Naive thymus-derived CD4-positive, alpha-beta T cell (primary cell): ENCODE results near the gene IFNA5. TPM values are rescaled to one million over a fixed set of nuclear protein-coding genes. Genes with fewer than 3 reads are reported as not detected.

Experiments used
- ATAC-seq: fragments of 150-1000 bp; cut with Tn5 transposase; 2 replicates; pipeline ENCODE4 v1.10.0; 2021; ENCODE audit warnings: mild to moderate bottlenecking, moderate library complexity
- CTCF ChIA-PET: fragments of 350-600 bp; sonication (Branson Sonifier 250); formaldehyde crosslinking; loops from one replicate; lab custom pipeline; 2021; ENCODE audit warnings: antibody characterized with exemption; lab: Charles Lee
- POLR2A ChIA-PET: fragments of 350-600 bp; sonication (Branson Sonifier 250); formaldehyde crosslinking; loops from one replicate; lab custom pipeline; 2021; ENCODE audit warnings: antibody characterized with exemption, inconsistent platforms; lab: Charles Lee
- DNase-seq, 9 donors: peaks; one replicate each; pipeline versions ENCODE4 v3.0.0 to v3.0.0-alpha.2; 2020 to 2022; ENCODE audit warnings: mixed read lengths in 1 of 9
- H3K27ac ChIP-seq: one replicate; pipeline ENCODE4 v1.7.0; 2013; ENCODE audit warnings: mild to moderate bottlenecking, low read depth, low read length, moderate library complexity
- H3K27me3 ChIP-seq, 2 donors: one replicate each; pipeline ENCODE4 v1.7.0; 2013; ENCODE audit warnings: low read length in 2 of 2, mild to moderate bottlenecking in 2 of 2, moderate library complexity in 2 of 2; ENCODE audit not compliant: control insufficient read depth in 2 of 2, insufficient read depth in 2 of 2
- H3K36me3 ChIP-seq, 3 experiments: 1 replicate in 2 of 3; 2 replicates in 1 of 3; pipeline ENCODE4 v1.7.0; 2013; ENCODE audit warnings: low read length in 3 of 3, mild to moderate bottlenecking in 3 of 3, moderate library complexity in 1 of 3; ENCODE audit not compliant: insufficient read depth in 3 of 3, control insufficient read depth in 2 of 3
- H3K4me1 ChIP-seq, 2 donors: one replicate each; pipeline ENCODE4 v1.7.0; 2013; ENCODE audit warnings: low read length in 2 of 2, mild to moderate bottlenecking in 2 of 2, moderate library complexity in 1 of 2; ENCODE audit not compliant: control insufficient read depth in 2 of 2, insufficient read depth in 2 of 2
- H3K4me3 ChIP-seq: 2 replicates; pipeline ENCODE4 v1.7.0; 2013; ENCODE audit warnings: mild to moderate bottlenecking, low read length
- H3K9me3 ChIP-seq, 3 experiments: 1 replicate in 2 of 3; 2 replicates in 1 of 3; pipeline ENCODE4 v1.7.0; 2013; ENCODE audit warnings: low read length in 3 of 3; ENCODE audit not compliant: control insufficient read depth in 2 of 3
- H3K27ac Mint-ChIP-seq, 9 donors: one replicate each; pipeline ENCODE4 v1.8.0; 2020 to 2022; ENCODE audit warnings: mixed read lengths in 9 of 9, mild to moderate bottlenecking in 8 of 9, moderate library complexity in 5 of 9, inconsistent platforms in 2 of 9
- H3K27me3 Mint-ChIP-seq, 5 donors: one replicate each; pipeline ENCODE4 v1.8.0; 2021 to 2022; ENCODE audit warnings: mixed read lengths in 5 of 5, mild to moderate bottlenecking in 1 of 5
- H3K36me3 Mint-ChIP-seq, 5 donors: one replicate each; pipeline ENCODE4 v1.8.0; 2020 to 2022; ENCODE audit warnings: mixed read lengths in 5 of 5, mild to moderate bottlenecking in 3 of 5, inconsistent platforms in 1 of 5
- H3K4me1 Mint-ChIP-seq, 7 donors: one replicate each; pipeline ENCODE4 v1.8.0; 2020 to 2022; ENCODE audit warnings: mixed read lengths in 7 of 7, mild to moderate bottlenecking in 3 of 7, inconsistent platforms in 1 of 7
- H3K4me3 Mint-ChIP-seq, 10 donors: one replicate each; pipeline ENCODE4 v1.8.0; 2020 to 2022; ENCODE audit warnings: mild to moderate bottlenecking in 10 of 10, mixed read lengths in 10 of 10, moderate library complexity in 6 of 10, inconsistent platforms in 2 of 10
- H3K9me3 Mint-ChIP-seq, 11 donors: one replicate each; pipeline ENCODE4 v1.8.0; 2020 to 2022; ENCODE audit warnings: mixed read lengths in 11 of 11, mild to moderate bottlenecking in 4 of 11, inconsistent platforms in 1 of 11, moderate library complexity in 1 of 11
- intact Hi-C, 2 donors: fragments of 100-400 bp; cut with micrococcal nuclease; formaldehyde crosslinking; loops; one replicate each; pipeline ENCODE4 v1.15.1; 2023
- polyA plus RNA-seq, 2 donors: library from polyadenylated mRNA; unstranded; fragments of 300-500 nt; fragmentation: Illumina TruSeq; gene quantifications; one replicate each; pipeline ENCODE4 v1.2.3, GENCODE V29; 2021
- total RNA-seq, 6 experiments: library from RNA in 5 of 6; stranded (reverse) in 5 of 6; gene quantifications; 1 replicate in 5 of 6; 2 replicates in 1 of 6; pipeline ENCODE4 v1.2.3 and lab custom pipeline; 2021 to 2026

The IFNA5 gene
- total RNA-seq (not detected), polyA plus RNA-seq (not detected), total RNA-seq (lab: John Stamatoyannopoulos, UW) (not detected)

- Mint-ChIP-seq H3K27me3 (peaks cover 43 to 67% (median 53%) of the 10 kb centered on the region in 5 donors), H3K9me3 (no peaks in the 10 kb centered on the region), H3K36me3 (no peaks in the 10 kb centered on the region), H3K4me3 (no peak within 1 kb of the TSS), H3K4me1 (no peaks in the 10 kb centered on the region), H3K27ac (no peak within 1 kb of the TSS)
- H3K4me1 ChIP-seq: no peaks in the 10 kb centered on the region
- no peak for ATAC-seq
- H3K9me3 ChIP-seq: no peaks in the 10 kb centered on the region
- ChIA-PET POLR2A (interaction anchor here (0.7 kb wide), 1 partner anchor 243 kb away, joined by 3 read pairs; no protein-coding TSS in a partner anchor), CTCF (no interaction called here)
- intact Hi-C loops: no loop called here
- DNase-seq: no peak
- no peaks in the 10 kb centered on the region for H3K36me3 ChIP-seq
- H3K27ac ChIP-seq: no peak within 1 kb of the TSS
- H3K4me3 ChIP-seq: no peak within 1 kb of the TSS
- H3K27me3 ChIP-seq: peaks cover 0 to 8% of the 10 kb centered on the region in 2 donors
These were observed at the start of gene IFNA5 for GRCh38 chr9:21305213-21305612. Gene IFNA5 (minus strand): TSS chr9:21305313. CDS start chr9:21305256, 57 bp downstream.

- peaks cover 0 to 6% of the 10 kb centered on the region in 2 donors for H3K27me3 ChIP-seq
- Mint-ChIP-seq H3K36me3 (peaks cover 0 to 7% (median 6%) of the 10 kb centered on the region in 5 donors), H3K4me1 (no peaks in the 10 kb centered on the region), H3K27me3 (peaks cover 9 to 78% (median 17%) of the 10 kb centered on the region in 5 donors), H3K4me3 (no peak within 1 kb of the TSS), H3K27ac (no peak within 1 kb of the TSS), H3K9me3 (peaks cover 0 to 12% (median 7%) of the 10 kb centered on the region in 11 donors)
- no peak within 1 kb of the TSS for H3K27ac ChIP-seq
- no peak within 1 kb of the TSS for H3K4me3 ChIP-seq
- ChIA-PET CTCF (no interaction called here), POLR2A (no interaction called here)
- H3K36me3 ChIP-seq: no peaks in the 10 kb centered on the region
- DNase-seq (no peak), ATAC-seq (no peak)
- no peaks in the 10 kb centered on the region for H3K4me1 ChIP-seq
- intact Hi-C loops: no loop called here
- H3K9me3 ChIP-seq: peaks cover 0 to 3% (median 0%) of the 10 kb centered on the region in 3 experiments
These were observed 45.7 kb upstream of the IFNA5 start, which contains the start of gene IFNA6 for GRCh38 chr9:21350787-21351186. Gene IFNA6 (minus strand): TSS chr9:21350887. CDS start chr9:21350887, 0 bp downstream.

- Histone ChIP-seq H3K4me3 (no peak overlapping the region), H3K4me1 (no peaks in the 10 kb centered on the region), H3K9me3 (no peaks in the 10 kb centered on the region), H3K27ac (no peak overlapping the region), H3K27me3 (peaks cover 0 to 9% of the 10 kb centered on the region in 2 donors), H3K36me3 (no peaks in the 10 kb centered on the region)
- intact Hi-C loops: no loop called here
- POLR2A ChIA-PET: no interaction called here
- Mint-ChIP-seq H3K36me3 (peaks cover 0 to 6% (median 0%) of the 10 kb centered on the region in 5 donors), H3K27ac (no peak overlapping the region), H3K27me3 (peaks cover 16 to 76% (median 23%) of the 10 kb centered on the region in 5 donors), H3K9me3 (peaks cover 0 to 4% (median under 1%) of the 10 kb centered on the region in 11 donors), H3K4me3 (no peak overlapping the region), H3K4me1 (no peaks in the 10 kb centered on the region)
- CTCF ChIA-PET: interaction anchor here (1.2 kb wide), 1 partner anchor 9 kb away, joined by 3 read pairs; no protein-coding TSS in a partner anchor
- DNase-seq (no peak), ATAC-seq (no peak)
These were observed 43.4 kb upstream of the IFNA5 start for GRCh38 chr9:21348430-21348970.

GRCh38 chr9:21340735-21341134, 35.6 kb upstream of the IFNA5 start:
- POLR2A ChIA-PET: interaction anchor here (1.0 kb wide), 1 partner anchor 11 kb away, joined by 3 read pairs; no protein-coding TSS in a partner anchor
- no peak overlapping the region for H3K4me3 ChIP-seq
- DNase-seq (no peak), ATAC-seq (no peak)
- CTCF ChIA-PET: interaction anchor here (1.1 kb wide), 1 partner anchor 55 kb away, joined by 3 read pairs; no protein-coding TSS in a partner anchor
- H3K36me3 ChIP-seq: no peaks in the 10 kb centered on the region
- no peak overlapping the region for H3K27ac ChIP-seq
- intact Hi-C loops: no loop called here
- H3K4me3 Mint-ChIP-seq: no peak overlapping the region
- no peaks in the 10 kb centered on the region for H3K9me3 ChIP-seq
- H3K36me3 Mint-ChIP-seq: peaks cover 0 to 8% (median 0%) of the 10 kb centered on the region in 5 donors
- no peaks in the 10 kb centered on the region for H3K4me1 ChIP-seq
- peaks cover 1 to 14% (median 13%) of the 10 kb centered on the region in 7 donors for H3K4me1 Mint-ChIP-seq
- no peak overlapping the region for H3K27ac Mint-ChIP-seq
- H3K27me3 Mint-ChIP-seq: peaks cover 16 to 73% (median 29%) of the 10 kb centered on the region in 5 donors
- peaks cover 0 to 3% (median 0%) of the 10 kb centered on the region in 11 donors for H3K9me3 Mint-ChIP-seq
- H3K27me3 ChIP-seq: peaks cover 0 to 3% of the 10 kb centered on the region in 2 donors

GRCh38 chr9:21336457-21336856, 31.3 kb upstream of the IFNA5 start:
- H3K27me3 ChIP-seq: no peaks in the 10 kb centered on the region
- intact Hi-C loops: loop anchor here (2.0 to 10.0 kb wide), 5 partner anchors 14 to 714 kb away; partner anchors contain the start of genes CDKN2A (in 1 of the 2), CDKN2B-AS1 (in 1 of the 2), HACD4 (in 1 of the 2) and MLLT3 (in 1 of the 2)
- peaks cover 15 to 30% of the 10 kb centered on the region in 2 donors for H3K4me1 ChIP-seq
- DNase-seq (no peak), ATAC-seq (no peak)
- H3K36me3 Mint-ChIP-seq: peaks cover 11 to 21% (median 18%) of the 10 kb centered on the region in 5 donors
- peaks cover 26 to 51% (median 46%) of the 10 kb centered on the region in 7 donors for H3K4me1 Mint-ChIP-seq
- peak overlapping the region in 7 of 9 donors; percentile 68 to 97 (median 92) for H3K27ac Mint-ChIP-seq
- H3K27ac ChIP-seq: no peak overlapping the region
- H3K9me3 ChIP-seq: no peaks in the 10 kb centered on the region
- H3K27me3 Mint-ChIP-seq: peaks cover 0 to 35% (median 3%) of the 10 kb centered on the region in 5 donors
- POLR2A ChIA-PET: no interaction called here
- CTCF ChIA-PET: interaction anchor here (1.1 kb wide), 1 partner anchor 10 kb away, joined by 5 read pairs; no protein-coding TSS in a partner anchor
- H3K36me3 ChIP-seq: peaks cover 0 to 7% (median 0%) of the 10 kb centered on the region in 3 experiments
- peak overlapping the region; percentile 50 to 97 (median 92) for H3K4me3 Mint-ChIP-seq
- peaks cover 0 to 14% (median 3%) of the 10 kb centered on the region in 11 donors for H3K9me3 Mint-ChIP-seq
- H3K4me3 ChIP-seq: no peak overlapping the region

- H3K4me1 ChIP-seq: peaks cover 15 to 35% of the 10 kb centered on the region in 2 donors
- DNase-seq: peak; percentile 72 to 87 (median 85)
- CTCF ChIA-PET: interaction anchor here (0.7 to 3.3 kb wide), 6 partner anchors 9 to 74 kb away, joined by 3 to 19 read pairs (median 6); no protein-coding TSS in a partner anchor
- Mint-ChIP-seq H3K27me3 (peaks cover 0 to 27% (median 0%) of the 10 kb centered on the region in 5 donors), H3K4me3 (peak within 1 kb of the TSS; percentile 90 to 97 (median 94)), H3K9me3 (peaks cover 0 to 14% (median 3%) of the 10 kb centered on the region in 11 donors), H3K4me1 (peaks cover 36 to 65% (median 60%) of the 10 kb centered on the region in 7 donors), H3K36me3 (peaks cover 11 to 26% (median 20%) of the 10 kb centered on the region in 5 donors), H3K27ac (peak within 1 kb of the TSS; percentile 90 to 98 (median 95))
- ATAC-seq: peak; percentile 94
- H3K27ac ChIP-seq: peak within 1 kb of the TSS; percentile 95
- intact Hi-C loops: loop anchor here (1.0 to 10.0 kb wide), 13 partner anchors 8 to 1955 kb away; partner anchors contain the start of genes CDKN2A (in 2 of the 2), CDKN2B-AS1 (in 2 of the 2), MLLT3 (in 2 of the 2) and HACD4 (in 1 of the 2)
- H3K27me3 ChIP-seq: no peaks in the 10 kb centered on the region
- H3K36me3 ChIP-seq: peaks cover 0 to 7% (median 0%) of the 10 kb centered on the region in 3 experiments
- POLR2A ChIA-PET: interaction anchor here (0.6 to 2.7 kb wide), 13 partner anchors 9 to 710 kb away, joined by 3 to 12 read pairs (median 3); partner anchors contain the start of gene MTAP
- H3K4me3 ChIP-seq: peak within 1 kb of the TSS; percentile 96
- no peaks in the 10 kb centered on the region for H3K9me3 ChIP-seq
These were observed 29.9 kb upstream of the IFNA5 start, which contains the start of gene KLHL9 for GRCh38 chr9:21334701-21335632. Gene KLHL9 (minus strand): TSS chr9:21335404. CDS start chr9:21334859, 545 bp downstream.
